HepG2 (cell line): Measurements from ENCODE around the gene MRPL28. TPM values are rescaled to one million over a fixed set of nuclear protein-coding genes. Genes with fewer than 3 reads are reported as not detected.

Experiments
- ARNT ChIP-seq: fragments of 450-650 bp; IDR thresholded peaks from 2 replicates; pipeline ENCODE4 v1.6.1; 2017
- CEBPZ ChIP-seq: IDR thresholded peaks from 2 replicates; pipeline ENCODE4 v1.6.1; 2012; ENCODE audit warnings: low read length, improper control_type of control experiment
- FOXP4 ChIP-seq: sonication (generic); formaldehyde crosslinking; IDR thresholded peaks from 2 replicates; pipeline ENCODE4 v1.4.0; 2020; ENCODE audit warnings: missing genetic modification reagents
- MAFG ChIP-seq: sonication (generic); formaldehyde crosslinking; IDR thresholded peaks from 2 replicates; pipeline ENCODE4 v1.5.1; 2020; ENCODE audit warnings: mild to moderate bottlenecking, missing genetic modification reagents
- PRPF4 ChIP-seq: fragments of 200-400 bp; formaldehyde crosslinking; IDR thresholded peaks from 2 replicates; pipeline ENCODE4 v1.6.1; 2016; ENCODE audit warnings: low read length, low read depth; ENCODE audit not compliant: poor library complexity, severe bottlenecking
- RBM39 ChIP-seq: fragments of 200-400 bp; formaldehyde crosslinking; IDR thresholded peaks from one replicate; pipeline ENCODE4 v1.6.1; 2018; ENCODE audit warnings: antibody characterized with exemption, mild to moderate bottlenecking, low read depth, low read length; ENCODE audit not compliant: poor library complexity, severe bottlenecking
- SRF ChIP-seq: IDR thresholded peaks from 2 replicates; pipeline ENCODE4 v1.6.1; 2011; ENCODE audit warnings: mild to moderate bottlenecking, low read depth, low read length, moderate library complexity
- YY1 ChIP-seq: IDR thresholded peaks from 2 replicates; pipeline ENCODE4 v1.6.1; 2011; ENCODE audit warnings: low read length, low read depth, moderate library complexity, mild to moderate bottlenecking; ENCODE audit not compliant: insufficient read depth, insufficient replicate concordance
- ZBTB34 ChIP-seq: sonication (generic); formaldehyde crosslinking; IDR thresholded peaks from 2 replicates; pipeline ENCODE4 v1.8.0; 2022; ENCODE audit warnings: mild to moderate bottlenecking, missing genetic modification reagents
- ZFP41 ChIP-seq: sonication (generic); formaldehyde crosslinking; IDR thresholded peaks from 2 replicates; pipeline ENCODE4 v1.4.0; 2020; ENCODE audit warnings: mild to moderate bottlenecking, missing genetic modification reagents, borderline replicate concordance
- ZNF282 ChIP-seq: fragments of 450-650 bp; IDR thresholded peaks from 2 replicates; pipeline ENCODE4 v1.6.1; 2018; ENCODE audit not compliant: partially characterized antibody
- ZNF33B ChIP-seq: sonication (generic); formaldehyde crosslinking; IDR thresholded peaks from 2 replicates; pipeline ENCODE4 v1.5.1; 2020; ENCODE audit warnings: mild to moderate bottlenecking, missing genetic modification reagents
- ZNF577 ChIP-seq: sonication (generic); formaldehyde crosslinking; IDR thresholded peaks from 2 replicates; pipeline ENCODE4 v1.4.0; 2020; ENCODE audit warnings: mild to moderate bottlenecking, low read depth, missing genetic modification reagents, borderline replicate concordance
- ZNF609 ChIP-seq: sonication (generic); formaldehyde crosslinking; IDR thresholded peaks from 2 replicates; pipeline ENCODE4 v1.4.0; 2020; ENCODE audit warnings: mild to moderate bottlenecking, missing genetic modification reagents, borderline replicate concordance
- ZNF780A ChIP-seq: sonication (generic); formaldehyde crosslinking; IDR thresholded peaks from 2 replicates; pipeline ENCODE4 v1.8.0; 2022; ENCODE audit warnings: mild to moderate bottlenecking, missing genetic modification reagents, moderate library complexity
- polyA plus RNA-seq, 8 experiments: library from polyadenylated mRNA; depleted of rRNA in 3 of 8; stranded (reverse) in 7 of 8; unstranded in 1 of 8; fragments of >200 nt; fragmentation: Illumina TruSeq in 4 of 8; extraction: Trizol in 4 of 8; gene quantifications; 2 replicates each; pipeline versions ENCODE4 v1.2.1 to v1.2.3, GENCODE V29; 2011 to 2016; ENCODE audit warnings: low read depth in 4 of 8, missing spikeins in 1 of 8, mixed read lengths in 1 of 8; ENCODE audit not compliant: insufficient read depth in 1 of 8
- total RNA-seq, 5 experiments: library from RNA; depleted of rRNA; stranded (reverse); fragments of >200 nt; fragmentation: Illumina TruSeq; extraction: Trizol; gene quantifications; 2 replicates each; pipeline ENCODE4 v1.2.3, GENCODE V29; 2016; ENCODE audit warnings: low read depth in 1 of 5

The MRPL28 gene
- total and polyA plus RNA-seq, 2 of the 13 experiments (the other 11 are each of a cell fraction or from before 2014, with no cell fraction given): 114 to 135 TPM

GRCh38 chr16:405548-406506 lies 35.5 kb upstream of the MRPL28 start (continued):
- peak; percentile 66 for TF ChIP-seq FOXP4 (CRISPR knock-in tag)
- TF ChIP-seq ZNF282: no peak
- TF ChIP-seq ZBTB34 (CRISPR knock-in tag): no peak; the same call in 1 of the 2 replicates
- TF ChIP-seq PRPF4: no peak
- TF ChIP-seq ZNF780A (CRISPR knock-in tag): no peak
- TF ChIP-seq ZNF33B (CRISPR knock-in tag): no peak
- TF ChIP-seq SRF: no peak
- peak; percentile 10 for TF ChIP-seq YY1
- TF ChIP-seq ZNF609 (CRISPR knock-in tag): peak; percentile 82
- no peak for TF ChIP-seq ZNF577 (CRISPR knock-in tag)
- no peak for TF ChIP-seq CEBPZ
- TF ChIP-seq ARNT: no peak
- TF ChIP-seq RBM39: peak; percentile 50
- no peak for TF ChIP-seq MAFG (CRISPR knock-in tag)
- peak; percentile 71; the same call in 1 of the 2 replicates for TF ChIP-seq ZFP41 (CRISPR knock-in tag)
